ENCODE results near the gene VBP1.
"Not testable (repeated sequence)": the region's sequence is repeated elsewhere in the genome, so short reads cannot be mapped to it uniquely, and the experiment has no call there.

The VBP1 gene, protein sequence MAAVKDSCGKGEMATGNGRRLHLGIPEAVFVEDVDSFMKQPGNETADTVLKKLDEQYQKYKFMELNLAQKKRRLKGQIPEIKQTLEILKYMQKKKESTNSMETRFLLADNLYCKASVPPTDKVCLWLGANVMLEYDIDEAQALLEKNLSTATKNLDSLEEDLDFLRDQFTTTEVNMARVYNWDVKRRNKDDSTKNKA

DNA sequence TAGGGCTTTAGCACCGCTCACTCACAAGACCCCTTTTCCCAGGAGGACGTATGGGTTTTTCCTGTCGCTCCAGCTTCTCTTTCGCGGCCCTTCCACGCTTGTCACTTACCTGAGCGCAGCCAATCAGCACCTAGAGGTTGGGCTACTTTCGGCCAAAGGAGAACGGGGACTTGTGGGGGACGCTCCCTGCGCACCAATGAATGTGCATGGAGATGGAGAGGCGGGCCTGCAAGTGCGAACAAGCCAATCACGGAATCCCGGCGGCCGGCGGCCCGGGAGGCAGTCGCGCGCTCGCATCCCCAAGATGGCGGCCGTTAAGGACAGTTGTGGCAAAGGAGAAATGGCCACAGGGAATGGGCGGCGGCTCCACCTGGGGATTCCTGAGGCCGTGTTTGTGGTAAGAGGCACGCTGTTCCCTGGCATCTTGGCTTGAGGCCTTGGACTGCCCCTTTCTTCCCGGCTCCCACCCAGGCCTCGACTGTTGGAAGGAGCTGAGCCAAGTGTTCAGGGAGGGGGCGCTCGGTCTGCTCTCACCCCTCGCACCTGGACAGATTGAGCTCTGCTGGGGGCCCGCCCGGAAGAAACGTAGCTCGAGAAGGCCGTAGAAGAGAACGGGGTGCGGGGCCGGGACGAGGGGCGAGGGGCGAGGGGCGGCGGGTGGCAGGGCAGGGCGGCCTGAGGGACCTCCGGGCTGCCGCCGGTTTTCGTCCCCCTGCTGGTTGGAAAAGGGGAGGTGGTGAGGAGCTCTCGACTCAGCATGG, at the start of gene VBP1:
Gene VBP1, plus strand, starts transcription at position 282 of the 761 bp plus-strand sequence. Its CDS starts 23 bp downstream, at position 305.
- peak; percentile 87 for DNase-seq

DNA sequence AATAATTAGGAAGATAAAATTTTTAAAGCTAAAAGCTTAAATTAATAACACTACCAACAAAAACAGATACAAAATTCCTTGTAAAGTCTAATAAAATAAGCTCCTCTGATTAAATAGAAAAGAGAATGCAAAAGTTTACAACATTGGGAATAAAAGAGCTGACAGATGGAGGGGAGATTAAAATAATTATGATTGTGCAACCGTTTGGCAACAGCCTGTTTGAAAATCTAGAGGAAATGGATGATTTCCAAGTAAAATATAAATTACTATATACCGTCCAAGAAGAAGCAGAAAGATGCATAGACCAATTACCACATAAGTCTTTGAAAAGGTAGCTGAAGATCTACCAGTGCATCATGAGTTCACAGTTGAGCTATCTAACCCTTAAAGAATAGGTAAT, 46.4 kb upstream of the VBP1 start:
- no peak for DNase-seq

DNA sequence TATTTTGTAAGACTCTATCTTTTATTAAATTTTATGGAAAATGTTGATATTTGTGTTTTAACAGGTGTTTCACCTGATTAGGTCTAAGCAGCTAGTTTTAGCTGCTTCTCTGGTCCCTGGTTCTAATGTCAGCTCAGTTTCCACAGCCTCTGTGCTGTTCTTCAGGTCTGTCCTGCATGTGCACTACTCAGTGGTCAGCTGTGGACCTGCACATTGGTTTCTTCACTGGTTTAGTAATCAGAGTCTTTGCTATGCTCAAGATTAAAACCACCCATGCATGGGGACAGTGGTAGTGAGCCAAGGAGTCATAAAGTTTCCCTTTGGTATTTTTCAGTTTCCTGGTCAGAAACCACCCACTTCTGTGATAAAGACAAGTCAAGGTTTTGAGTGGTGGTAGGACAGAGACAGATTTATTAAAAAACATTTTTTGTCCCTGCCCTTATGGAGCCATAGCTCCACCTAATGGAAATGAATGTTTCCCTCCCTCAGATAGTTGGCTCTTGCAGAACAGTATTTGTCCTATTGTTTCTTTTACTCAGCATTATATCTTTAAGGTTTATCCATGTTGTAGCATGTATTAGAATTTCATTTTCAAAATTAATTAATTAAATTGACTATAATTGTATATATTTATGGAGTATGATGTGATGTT, 36.8 kb upstream of the VBP1 start:
- no peak for DNase-seq

DNA sequence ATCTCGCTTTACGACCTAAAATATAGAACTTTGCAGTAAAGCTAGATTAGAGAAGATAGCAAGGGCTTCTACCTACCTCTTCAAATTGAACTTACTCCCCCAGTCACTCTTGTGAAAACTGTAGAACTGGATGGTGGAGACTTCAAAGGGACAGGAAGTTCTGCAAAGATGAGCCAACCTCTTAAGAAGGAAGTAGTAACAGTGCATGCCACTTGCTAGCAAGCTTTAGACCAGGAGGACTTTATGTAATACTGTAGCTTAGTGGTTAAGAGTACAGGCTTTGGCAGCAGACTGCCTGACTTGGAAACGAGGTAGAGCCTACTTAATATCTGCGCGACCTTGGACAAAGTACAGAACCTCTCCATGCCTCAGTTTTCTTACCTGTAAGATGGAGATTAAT, 27.5 kb upstream of the VBP1 start:
- no peak for DNase-seq

DNA sequence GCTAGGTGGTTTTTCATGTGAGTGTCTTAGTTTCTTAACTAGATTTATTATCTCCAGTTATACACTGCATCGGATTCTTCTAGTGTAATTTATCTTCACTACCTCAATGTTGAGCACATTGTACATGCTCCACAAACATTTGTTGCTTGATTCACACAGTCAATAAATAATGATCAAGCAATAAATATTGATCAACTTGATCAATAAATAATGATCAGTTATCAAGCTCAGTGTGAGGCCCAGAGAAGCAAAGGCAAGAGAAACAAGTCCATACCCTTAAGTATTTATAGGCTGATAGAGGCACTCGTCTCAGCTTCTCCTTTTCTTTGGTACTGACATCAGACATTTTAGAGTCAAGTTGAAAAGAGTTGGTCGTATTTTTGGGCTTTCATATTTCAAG, 5.1 kb upstream of the VBP1 start:
- no peak for DNase-seq

DNA sequence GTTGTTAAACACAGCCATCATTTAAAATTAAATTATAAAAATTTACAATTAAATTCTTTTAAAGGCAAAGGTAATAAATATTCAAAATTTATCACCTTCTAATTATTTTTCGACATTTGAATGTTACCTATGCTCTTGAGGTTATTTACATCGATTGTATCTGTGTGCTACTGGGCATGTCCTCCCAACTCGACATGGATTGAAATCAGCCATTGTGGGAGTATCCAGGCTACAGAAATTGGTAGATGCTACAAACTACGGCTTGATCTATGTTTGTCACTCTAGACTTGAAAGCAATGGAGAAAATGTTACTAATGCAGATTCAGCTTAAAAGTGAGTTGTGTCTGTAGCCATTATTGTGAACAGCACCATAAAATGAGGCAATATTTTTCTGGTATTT, 2.5 kb upstream of the VBP1 start:
- no peak for DNase-seq

DNA sequence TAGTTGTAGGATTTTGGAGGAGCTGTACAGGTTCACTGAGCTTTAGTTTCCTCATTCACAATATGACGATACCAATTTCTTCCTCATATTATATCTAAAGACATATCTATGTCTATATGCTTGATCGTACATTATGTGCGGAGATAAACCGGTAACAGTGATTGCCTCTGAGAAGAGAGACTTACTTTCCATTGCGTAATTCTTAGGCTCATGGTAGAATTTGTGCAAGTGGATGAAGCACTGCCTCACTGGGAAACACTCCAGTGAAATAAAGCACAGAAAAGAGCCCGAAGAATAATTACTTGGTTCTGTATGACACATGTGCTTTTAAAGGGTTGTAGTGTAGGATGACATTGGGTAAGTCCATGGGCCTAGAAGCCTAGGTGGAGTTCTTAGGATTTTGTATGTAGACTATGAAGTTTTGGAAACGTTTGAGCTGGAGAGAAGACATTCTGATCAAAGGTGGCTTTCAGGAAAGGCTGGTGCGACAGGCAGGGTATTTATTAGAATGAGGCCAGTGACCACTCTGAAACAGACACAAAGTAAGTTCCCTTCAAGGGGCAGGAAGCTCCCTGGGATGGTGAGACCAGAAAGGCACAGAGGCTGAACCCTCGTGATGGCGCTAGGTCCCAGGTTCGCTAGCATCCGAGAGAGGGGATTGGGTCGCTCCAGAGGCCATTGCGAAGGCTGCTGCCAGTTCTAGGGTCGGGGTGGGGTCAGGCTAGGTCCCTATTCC, 649 bp upstream of the VBP1 start:
- DNase-seq: no peak

DNA sequence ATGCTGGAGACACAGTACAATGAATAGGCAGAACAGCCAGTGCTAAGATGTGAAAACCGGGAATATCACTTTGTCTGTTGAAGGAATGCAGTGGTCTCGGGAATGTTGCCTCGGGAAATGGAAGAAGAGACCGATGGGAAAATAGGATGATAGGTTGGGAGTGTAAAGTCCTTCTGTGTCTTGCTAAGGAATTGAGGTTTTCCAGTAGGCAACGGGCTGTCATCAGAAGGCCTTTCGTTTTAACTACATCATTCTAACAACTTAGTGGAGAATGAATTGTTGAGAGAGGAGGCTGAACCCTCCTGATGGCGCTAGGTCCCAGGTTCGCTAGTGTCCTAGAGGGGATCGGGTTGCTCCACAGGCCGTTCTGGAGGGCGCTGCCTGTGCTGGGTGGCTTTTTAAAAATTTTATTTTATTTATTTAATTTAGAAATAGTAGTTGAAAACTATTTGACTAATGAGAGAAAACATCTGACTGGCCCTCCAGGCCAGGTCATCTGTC, 730 bp downstream of the VBP1 start:
- peak; percentile 40 for DNase-seq

DNA sequence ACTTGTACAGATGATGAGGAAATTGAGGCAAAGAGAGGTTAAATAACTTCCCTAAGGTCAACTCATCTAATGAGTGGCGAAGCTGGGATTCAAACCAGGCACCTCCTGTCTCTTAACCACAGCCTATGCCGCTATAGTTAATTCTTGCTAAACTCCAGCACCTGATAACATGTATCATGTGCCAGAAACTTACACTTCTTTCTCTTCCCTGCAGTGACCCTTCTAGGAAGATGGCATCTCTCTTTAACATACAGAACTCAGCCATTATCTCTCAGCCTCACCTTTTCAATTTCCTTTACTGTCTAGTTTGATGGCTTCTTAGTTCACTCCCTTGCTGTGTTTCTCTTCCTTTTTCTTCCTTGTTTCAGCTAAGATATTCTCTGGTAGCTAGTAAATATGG, 2.5 kb downstream of the VBP1 start:
- DNase-seq: no peak

DNA sequence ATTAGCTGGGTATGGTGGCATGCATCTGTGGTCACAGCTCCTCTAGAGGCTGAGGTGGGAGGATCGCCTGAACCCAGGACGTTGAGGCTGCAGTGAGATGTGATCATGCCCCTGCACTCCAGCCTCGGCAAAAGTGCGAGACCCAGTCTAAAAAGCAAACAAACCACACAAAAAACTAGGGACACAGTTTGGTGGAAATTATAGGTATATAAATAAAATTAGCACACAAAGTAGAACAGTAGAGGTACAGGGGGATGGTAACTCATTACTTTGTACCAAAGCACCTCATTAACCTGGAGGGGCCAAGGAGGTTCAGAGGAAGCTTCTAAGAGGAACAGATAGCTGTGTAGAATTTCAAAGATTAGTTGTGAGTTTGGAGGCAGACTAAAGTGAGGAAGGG, 5.1 kb downstream of the VBP1 start:
- no peak for DNase-seq

DNA sequence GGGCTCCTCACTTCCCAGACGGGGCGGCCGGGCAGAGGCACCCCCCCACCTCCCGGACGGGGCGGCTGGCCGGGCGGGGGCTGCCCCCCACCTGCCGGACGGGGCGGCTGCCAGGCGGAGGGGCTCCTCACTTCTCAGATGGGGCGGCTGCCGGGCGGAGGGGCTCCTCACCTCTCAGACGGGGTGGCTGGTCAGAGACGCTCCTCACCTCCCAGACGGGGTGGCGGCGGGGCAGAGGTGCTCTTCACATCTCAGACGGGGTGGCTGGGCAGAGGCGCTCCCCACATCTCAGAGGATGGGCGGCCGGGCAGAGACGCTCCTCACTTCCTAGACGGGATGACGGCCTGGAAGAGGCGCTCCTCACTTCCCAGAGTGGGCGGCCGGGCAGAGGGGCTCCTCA, 7.5 kb downstream of the VBP1 start:
- not testable (repeated sequence) for DNase-seq

DNA sequence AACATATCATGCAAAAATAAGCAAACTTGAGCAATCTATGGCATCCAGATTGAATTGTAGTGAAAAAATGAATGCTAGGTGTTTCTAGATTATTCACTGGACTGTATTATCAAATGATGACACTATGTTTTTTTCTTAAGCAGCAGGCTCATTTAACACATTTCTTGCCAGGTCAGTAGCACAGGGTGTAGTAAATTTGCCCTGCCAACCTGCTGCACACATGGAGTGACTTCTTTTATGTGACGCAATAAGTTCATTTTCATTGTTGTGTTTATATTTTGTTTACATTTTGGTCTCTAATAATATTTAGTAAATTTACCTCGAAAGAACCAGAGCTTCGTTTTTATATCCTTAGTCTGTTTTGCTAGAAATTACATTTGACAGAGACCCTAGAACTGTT, 9.5 kb downstream of the VBP1 start:
- DNase-seq: no peak

DNA sequence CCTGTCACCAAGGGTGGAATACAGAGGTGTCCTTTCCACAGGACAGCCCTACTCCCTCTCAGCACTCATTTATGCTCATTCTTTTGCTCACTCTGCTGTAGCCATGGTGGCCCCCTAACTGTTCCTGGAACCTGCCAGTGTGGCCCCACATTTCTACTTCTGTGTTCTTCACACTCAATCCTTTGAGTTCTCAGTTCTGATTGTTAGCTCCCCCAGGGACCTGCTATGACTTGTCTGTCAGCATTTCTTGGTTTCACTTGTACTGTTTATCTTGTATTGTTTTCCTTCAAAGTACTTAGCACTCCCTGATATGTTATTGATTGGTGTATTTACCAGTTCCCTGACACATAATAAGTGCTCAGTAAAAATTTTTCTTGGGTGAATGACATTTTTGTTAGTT, 14.9 kb downstream of the VBP1 start:
- no peak for DNase-seq

DNA sequence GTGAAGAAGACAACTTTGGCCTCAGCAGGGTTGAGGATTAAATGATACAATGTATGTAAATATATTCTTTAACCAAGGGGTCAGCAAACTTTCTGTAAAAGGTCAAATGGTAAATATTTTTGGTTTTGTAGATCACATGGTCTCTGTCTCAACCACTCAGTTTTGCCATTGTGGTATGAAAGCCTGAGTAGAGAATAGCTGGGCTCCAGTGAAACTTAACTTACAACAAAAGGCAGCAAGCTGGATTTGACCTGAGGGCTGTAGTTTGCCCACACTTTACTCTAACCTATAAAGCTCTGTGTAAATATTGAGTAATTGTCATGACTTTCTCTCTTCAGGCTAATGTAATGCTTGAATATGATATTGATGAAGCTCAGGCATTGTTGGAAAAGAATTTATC, 19.6 kb downstream of the VBP1 start:
- DNase-seq: no peak

DNA sequence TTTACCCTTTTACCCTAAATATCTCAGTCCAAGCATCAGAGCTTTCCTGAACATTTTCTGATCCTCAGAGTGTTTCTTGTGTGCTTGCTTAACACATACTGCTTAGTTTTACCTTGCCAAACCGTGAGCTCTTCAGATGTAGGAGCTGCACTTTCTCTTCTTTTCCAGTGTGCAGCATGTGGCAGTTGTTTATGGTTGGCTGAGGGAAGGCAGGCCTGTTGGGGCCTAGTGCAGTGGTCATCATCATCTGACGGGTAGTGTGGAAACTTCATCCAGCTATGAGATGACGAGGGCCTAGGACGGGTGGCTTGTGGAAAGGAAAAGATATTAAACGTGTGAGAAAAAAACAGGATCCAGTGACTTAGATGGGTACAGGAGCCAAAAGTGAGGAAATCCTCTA, 21.5 kb downstream of the VBP1 start:
- no peak for DNase-seq

DNA sequence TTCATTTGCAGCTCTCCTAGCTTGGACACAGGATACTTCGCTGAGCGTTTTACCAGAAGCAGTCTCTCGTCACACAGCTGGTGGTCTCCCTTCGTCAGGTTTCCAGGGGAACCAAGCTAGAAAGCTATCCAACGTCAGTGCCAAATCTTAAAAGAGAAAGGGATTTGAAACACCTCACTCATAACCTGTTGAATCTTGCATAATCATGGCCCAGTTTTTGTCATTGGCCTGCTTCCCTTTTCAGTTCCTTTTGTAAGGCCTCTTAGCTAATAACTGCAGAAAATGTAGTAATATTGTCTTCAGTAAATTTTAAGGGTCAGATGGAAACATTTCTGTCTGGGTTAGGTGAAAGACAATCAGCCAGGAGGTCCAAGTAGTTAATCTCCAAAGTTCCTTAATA, 26.0 kb downstream of the VBP1 start:
- DNase-seq: no peak

DNA sequence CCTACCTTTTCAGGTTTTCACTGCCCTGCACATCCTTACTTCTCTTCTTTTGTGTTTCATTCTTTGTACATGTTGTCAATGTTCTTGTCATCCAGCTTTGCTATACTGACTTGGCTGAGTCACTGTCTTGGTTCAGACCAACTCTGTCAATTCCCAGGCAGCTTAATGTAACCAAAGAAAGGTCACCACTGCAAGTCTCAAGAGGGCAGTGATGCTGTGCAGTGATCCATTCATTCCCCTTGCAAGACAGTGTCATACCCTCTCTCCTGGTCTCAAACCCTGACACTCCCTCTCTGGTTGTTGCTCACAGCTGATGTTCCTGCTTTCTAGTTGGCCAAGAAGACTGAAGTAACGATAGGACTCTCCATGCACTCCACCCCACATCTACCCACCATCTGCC, 30.5 kb downstream of the VBP1 start:
- DNase-seq: no peak

DNA sequence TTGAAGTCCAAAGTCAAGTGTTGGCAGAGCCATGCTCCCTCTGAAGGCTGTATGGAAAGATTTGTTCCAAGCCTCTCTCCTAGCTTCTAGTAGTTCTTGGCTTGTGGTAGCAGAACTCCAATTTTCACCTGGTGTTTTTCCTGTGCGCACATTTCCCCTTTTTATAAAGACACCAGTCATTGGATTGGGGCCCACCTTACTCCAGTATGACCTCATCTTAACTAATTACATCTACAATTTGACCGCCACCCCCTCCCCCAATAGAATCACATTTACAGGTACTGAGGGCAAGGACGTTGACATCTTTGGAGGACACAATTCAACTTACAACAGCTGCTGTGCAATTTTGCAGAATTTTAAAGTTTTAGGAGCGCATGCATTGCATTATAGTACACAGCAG, 31.2 kb downstream of the VBP1 start:
- DNase-seq: no peak

DNA sequence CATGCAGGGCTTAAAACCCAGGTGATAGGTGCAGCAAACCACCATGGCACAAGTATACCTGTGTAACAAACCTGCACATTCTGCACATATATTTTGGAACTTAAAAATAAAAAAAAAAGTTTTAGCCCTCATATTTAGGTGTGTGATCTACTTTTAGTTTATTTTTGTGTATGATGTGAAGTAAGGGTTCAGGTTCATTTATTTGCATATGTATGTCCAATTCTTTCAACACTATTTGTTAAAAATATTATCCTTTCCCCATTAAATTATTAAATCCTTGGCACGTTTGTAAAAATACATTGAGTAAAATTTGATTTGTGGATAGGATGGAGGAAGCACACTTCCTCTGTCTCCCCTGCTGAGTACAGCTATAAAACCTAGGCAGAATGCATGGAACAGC, 35.1 kb downstream of the VBP1 start:
- DNase-seq: no peak

DNA sequence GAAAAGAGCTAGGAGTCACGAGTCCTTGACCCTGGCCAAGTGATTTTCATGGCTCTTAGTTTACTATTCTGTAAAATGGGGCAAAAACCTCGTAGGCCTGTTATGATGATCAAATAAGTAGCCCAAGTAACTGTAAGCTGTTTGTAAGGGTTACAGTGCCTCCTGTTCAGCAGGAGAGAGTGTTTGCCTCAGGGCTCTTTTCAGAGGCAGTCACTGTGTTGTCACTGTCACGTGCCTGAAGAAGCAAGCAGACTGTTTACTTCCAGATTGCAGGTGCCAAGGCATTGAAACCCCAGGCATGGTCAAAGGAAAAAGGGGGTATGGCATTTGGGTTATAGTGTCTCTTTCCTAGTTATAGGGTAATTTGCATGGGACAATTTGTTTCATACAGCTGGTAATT, 43.5 kb downstream of the VBP1 start:
- DNase-seq: no peak

DNA sequence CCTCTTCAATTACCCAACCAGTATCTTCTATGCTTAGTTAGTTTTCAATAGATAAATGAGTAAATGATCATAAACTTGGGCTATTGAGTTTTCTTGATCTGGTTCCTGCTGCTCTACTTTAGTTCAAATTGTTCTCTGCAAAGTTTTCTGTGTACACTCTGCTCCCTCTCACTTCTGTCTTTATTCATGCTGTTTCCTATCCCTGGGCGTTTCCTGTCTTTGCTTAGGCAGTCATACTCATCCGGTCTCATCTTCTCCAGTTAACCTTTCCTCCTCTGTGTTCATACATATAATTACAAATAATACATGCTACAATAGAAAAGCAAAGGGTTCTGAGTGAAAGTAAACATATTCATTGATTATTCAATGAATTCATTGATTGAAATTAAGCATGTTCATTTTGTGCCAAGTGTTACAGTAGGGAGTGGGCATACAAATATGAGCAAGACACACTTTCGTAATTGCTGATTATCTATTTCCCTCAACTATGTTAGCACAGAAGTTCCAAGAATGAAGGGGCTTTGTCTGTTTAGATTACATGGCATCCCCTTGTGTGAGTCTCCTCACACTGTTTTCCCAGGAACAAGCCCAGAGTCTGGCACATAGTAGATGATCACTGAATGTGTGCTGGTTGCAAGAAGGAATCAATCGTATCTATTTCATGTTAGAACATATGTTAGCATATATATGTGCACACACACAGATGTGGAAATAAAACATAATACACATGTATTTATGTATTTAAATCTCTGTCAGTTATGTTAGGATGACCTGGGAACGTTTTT, 46.9 kb downstream of the VBP1 start:
- DNase-seq: peak; percentile 16

DNA sequence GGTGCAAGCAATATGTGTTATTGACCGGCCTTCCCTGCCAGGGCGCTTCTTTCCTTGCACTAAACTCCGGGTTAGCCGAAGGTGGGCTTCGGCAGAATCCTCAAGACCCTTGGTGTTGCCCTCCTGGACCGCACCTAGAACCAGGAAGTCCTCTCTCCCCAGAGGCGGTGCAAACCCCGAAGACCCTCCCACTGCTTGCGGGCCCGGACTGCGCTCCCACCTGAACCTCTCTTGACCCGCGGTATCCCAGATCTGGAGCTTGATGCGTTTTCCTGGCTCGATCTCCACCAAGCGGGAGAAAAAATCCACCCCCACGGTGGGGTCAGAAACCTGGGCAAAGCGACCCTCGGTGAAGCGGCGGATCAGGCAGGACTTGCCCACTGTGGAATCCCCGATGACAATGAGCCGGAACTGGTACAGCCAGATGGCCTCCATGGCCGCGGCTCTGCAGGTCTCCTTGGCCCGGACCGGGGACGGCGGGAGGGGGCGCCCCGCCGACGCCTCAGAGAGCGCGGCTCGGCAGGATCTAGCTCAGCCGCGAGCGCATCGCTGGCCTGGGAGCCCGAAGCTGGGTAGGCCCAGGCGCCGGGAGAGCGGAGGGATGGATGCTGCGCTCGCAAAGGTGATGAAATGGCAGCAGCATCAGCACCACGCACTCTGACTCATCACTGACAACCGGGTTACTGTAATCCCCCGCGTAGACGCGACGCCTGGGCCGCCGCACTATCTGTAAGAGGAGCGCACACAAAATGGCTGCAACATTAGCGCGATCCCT, 47.8 kb downstream of the VBP1 start, which contains the start of gene RAB39B:
Gene RAB39B, minus strand, starts transcription at position 638 of the 775 bp plus-strand sequence. Its CDS starts 203 bp downstream, at position 435.
- peak; percentile 63 for DNase-seq

Data from NCI-H748 treated with DMSO at 0.1 percent for 48 hours (cell line).